GM12865 (cell line): ENCODE results near the gene PEPD.
A peak's percentile ranks its signal among the peaks of the same experiment; 100 is the strongest.

Experiments
- DNase-seq: peaks from one replicate; pipeline ENCODE4 v3.0.0; 2010; ENCODE audit warnings: low read depth
- H3K4me3 ChIP-seq: 2 replicates; pipeline ENCODE4 v1.5.1; 2011; ENCODE audit warnings: mild to moderate bottlenecking, low read depth, low read length, control low read depth
- CTCF ChIP-seq: IDR thresholded peaks from 2 replicates; pipeline ENCODE4 v1.5.1; 2011; ENCODE audit warnings: low read length, control low read depth, low read depth, inconsistent platforms; ENCODE audit not compliant: insufficient read depth; ENCODE audit errors: missing control alignments

The PEPD gene

GRCh38 chr19:33407140-33407551, 114.4 kb downstream of the PEPD start:
- TF ChIP-seq CTCF, result no peak
- H3K4me3 ChIP-seq, result no peak overlapping the region
- DNase-seq, result no peak

GRCh38 chr19:33406521-33407139, 115.0 kb downstream of the PEPD start:
- DNase-seq, result peak; percentile 63
- TF ChIP-seq CTCF, result peak; percentile 91

GRCh38 chr19:33405553-33406461, 115.8 kb downstream of the PEPD start:
- no peak for DNase-seq
- no peak for TF ChIP-seq CTCF
- H3K4me3 ChIP-seq, result no peak overlapping the region

More at GRCh38 chr19:33406521-33407139, 115.0 kb downstream of the PEPD start:
- no peak overlapping the region for H3K4me3 ChIP-seq

GRCh38 chr19:33405254-33405552, 116.4 kb downstream of the PEPD start:
- TF ChIP-seq CTCF, result no peak
- no peak overlapping the region for H3K4me3 ChIP-seq
- no peak for DNase-seq

- no peak for TF ChIP-seq CTCF
- no peak for DNase-seq
- H3K4me3 ChIP-seq, result no peak overlapping the region
Measured at GRCh38 chr19:33404506-33405253, 116.9 kb downstream of the PEPD start.

GRCh38 chr19:33403973-33404304, 117.7 kb downstream of the PEPD start:
- DNase-seq, result no peak
- TF ChIP-seq CTCF, result no peak
- H3K4me3 ChIP-seq, result no peak overlapping the region
